Activated CD8-positive, alpha-beta T cell treated with anti-CD3 and anti-CD28 coated beads for 36 hours (primary cell): Measurements from ENCODE around the gene TAC4. TPM values are rescaled to one million over a fixed set of nuclear protein-coding genes. Genes with fewer than 3 reads are reported as not detected.

Source experiments
- ATAC-seq: fragments of 200-7000 bp; cut with Tn5 transposase; one replicate; pipeline ENCODE4 v1.10.0; 2021; ENCODE audit warnings: mild to moderate bottlenecking, moderate library complexity
- CTCF ChIA-PET: fragments of 350-600 bp; sonication (Branson Sonifier 250); formaldehyde crosslinking; loops from one replicate; lab custom pipeline; 2021; ENCODE audit warnings: antibody characterized with exemption; lab: Charles Lee
- POLR2A ChIA-PET: fragments of 350-600 bp; sonication (Branson Sonifier 250); formaldehyde crosslinking; loops from one replicate; lab custom pipeline; 2021; ENCODE audit warnings: antibody characterized with exemption; lab: Charles Lee
- DNase-seq: peaks from one replicate; pipeline ENCODE4 v3.0.0-alpha.2; 2020
- H3K27ac Mint-ChIP-seq: one replicate; pipeline ENCODE4 v1.8.0; 2021; ENCODE audit warnings: mild to moderate bottlenecking, mixed read lengths
- H3K27me3 Mint-ChIP-seq: one replicate; pipeline ENCODE4 v1.8.0; 2021; ENCODE audit warnings: mixed read lengths
- H3K36me3 Mint-ChIP-seq: one replicate; pipeline ENCODE4 v1.8.0; 2021; ENCODE audit warnings: low read depth, mixed read lengths
- H3K4me1 Mint-ChIP-seq: one replicate; pipeline ENCODE4 v1.8.0; 2021; ENCODE audit warnings: low read depth, mixed read lengths
- H3K4me3 Mint-ChIP-seq: one replicate; pipeline ENCODE4 v1.8.0; 2021; ENCODE audit warnings: mild to moderate bottlenecking, moderate library complexity, mixed read lengths
- H3K9me3 Mint-ChIP-seq: one replicate; pipeline ENCODE4 v1.8.0; 2021; ENCODE audit warnings: mixed read lengths
- CTCF ChIP-seq: fragments of 200-600 bp; IDR thresholded peaks from one replicate; pipeline ENCODE4 v1.8.0; 2022; ENCODE audit warnings: antibody characterized with exemption, mild to moderate bottlenecking
- intact Hi-C: fragments of 100-400 bp; cut with micrococcal nuclease; formaldehyde crosslinking; loops from one replicate; pipeline ENCODE4 v1.10.0; 2022
- total RNA-seq, 2 experiments: library from RNA; stranded (reverse); gene quantifications; one replicate each; pipeline ENCODE4 v1.2.3, GENCODE V29; 2021

The TAC4 gene
- total RNA-seq, 2 experiments from 2014 or later: not detected

DNA sequence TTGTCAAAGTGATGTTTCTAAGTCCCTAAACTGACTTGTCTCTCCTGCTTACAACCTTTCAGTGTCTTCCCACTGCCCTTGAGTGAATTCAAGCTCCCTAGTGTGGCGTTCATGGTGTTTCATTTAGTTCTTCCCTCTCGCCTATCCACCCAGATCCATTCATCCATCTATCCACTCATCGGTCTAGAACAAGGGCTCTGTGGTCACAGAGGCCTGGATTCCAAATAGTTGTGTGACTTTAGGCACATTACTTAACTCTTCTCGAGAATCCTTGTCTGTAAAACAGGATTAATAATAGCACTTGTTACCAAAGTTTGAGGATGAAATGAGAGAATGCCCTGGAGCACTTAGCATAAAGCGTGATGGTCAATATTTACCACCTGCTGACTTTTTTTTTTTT lies 870 bp upstream of the TAC4 start:
- Mint-ChIP-seq H3K36me3 (no peaks in the 10 kb centered on the region), H3K4me1 (peaks cover 20% of the 10 kb centered on the region), H3K27ac (no peak overlapping the region), H3K4me3 (no peak overlapping the region), H3K27me3 (no peaks in the 10 kb centered on the region), H3K9me3 (no peaks in the 10 kb centered on the region)
- CTCF ChIA-PET: interaction anchor here (1.0 to 1.8 kb wide), 2 partner anchors 279 to 281 kb away, joined by 3 to 6 read pairs; no protein-coding TSS in a partner anchor
- no peak for ATAC-seq
- no peak for TF ChIP-seq CTCF
- POLR2A ChIA-PET: interaction anchor here (1.0 to 1.8 kb wide), 3 partner anchors 152 to 269 kb away, joined by 3 to 4 read pairs (median 3); no protein-coding TSS in a partner anchor
- intact Hi-C loops: no loop called here
- DNase-seq: no peak

GRCh38 chr17:49846938-49847712 lies 744 bp downstream of the TAC4 start:
- POLR2A ChIA-PET: interaction anchor here (0.6 to 1.8 kb wide), 3 partner anchors 25 to 170 kb away, joined by 3 to 4 read pairs (median 3); no protein-coding TSS in a partner anchor

DNA sequence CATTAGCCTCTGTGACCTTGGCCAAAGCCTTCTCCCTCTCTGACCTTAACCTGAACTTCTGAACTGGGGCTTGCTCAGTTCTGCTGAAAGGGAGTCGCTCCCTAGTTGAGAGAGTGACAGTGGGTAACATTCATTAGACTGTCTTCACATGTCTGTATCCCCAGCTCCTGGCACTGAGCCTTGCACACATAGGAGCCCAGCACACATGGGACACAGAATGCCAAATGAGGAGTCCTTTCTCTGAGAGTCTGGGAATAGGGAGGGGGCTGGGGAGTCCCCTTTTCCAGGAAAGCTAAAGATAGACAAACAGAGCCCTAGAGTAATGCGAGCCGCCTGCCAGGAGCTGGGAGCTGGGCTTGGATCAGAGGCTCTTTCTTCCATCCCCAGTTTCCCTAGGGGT lies 2.5 kb downstream of the TAC4 start:
- CTCF ChIA-PET: interaction anchor here (0.8 kb wide), 1 partner anchor 410 kb away, joined by 3 read pairs; no protein-coding TSS in a partner anchor
- no peak for TF ChIP-seq CTCF
- H3K4me3 Mint-ChIP-seq: no peak overlapping the region
- H3K27ac Mint-ChIP-seq: peak overlapping the region; percentile 32
- peaks cover 7% of the 10 kb centered on the region for H3K4me1 Mint-ChIP-seq
- DNase-seq: no peak
- H3K9me3 Mint-ChIP-seq: no peaks in the 10 kb centered on the region
- intact Hi-C loops: no loop called here
- H3K36me3 Mint-ChIP-seq: peaks cover 1% of the 10 kb centered on the region
- POLR2A ChIA-PET: no interaction called here
- H3K27me3 Mint-ChIP-seq: no peaks in the 10 kb centered on the region
- ATAC-seq: no peak

More at GRCh38 chr17:49846938-49847712, 744 bp downstream of the TAC4 start:
- Mint-ChIP-seq H3K9me3 (no peaks in the 10 kb centered on the region), H3K27me3 (no peaks in the 10 kb centered on the region), H3K27ac (no peak overlapping the region), H3K36me3 (no peaks in the 10 kb centered on the region), H3K4me1 (peaks cover 19% of the 10 kb centered on the region), H3K4me3 (no peak overlapping the region)
- intact Hi-C loops: no loop called here
- CTCF ChIA-PET: interaction anchor here (1.1 to 1.2 kb wide), 2 partner anchors 106 to 151 kb away, joined by 3 read pairs; no protein-coding TSS in a partner anchor
- no peak for DNase-seq
- TF ChIP-seq CTCF: no peak
- no peak for ATAC-seq

- ChIA-PET CTCF (interaction anchor here (0.8 kb wide), 1 partner anchor 136 kb away, joined by 3 read pairs; the partner anchor contains the start of gene SLC35B1), POLR2A (interaction anchor here (1.4 kb wide), 1 partner anchor 10 kb away, joined by 3 read pairs; no protein-coding TSS in a partner anchor)
- intact Hi-C loops: no loop called here
- H3K27me3 Mint-ChIP-seq: no peaks in the 10 kb centered on the region
- peaks cover 7% of the 10 kb centered on the region for H3K4me1 Mint-ChIP-seq
- H3K4me3 Mint-ChIP-seq: no peak overlapping the region
- H3K9me3 Mint-ChIP-seq: no peaks in the 10 kb centered on the region
- peak; percentile 38 for DNase-seq
- no peak for TF ChIP-seq CTCF
- H3K36me3 Mint-ChIP-seq: peaks cover 1% of the 10 kb centered on the region
- no peak overlapping the region for H3K27ac Mint-ChIP-seq
- no peak for ATAC-seq
Observed at GRCh38 chr17:49843774-49844350, 4.0 kb downstream of the TAC4 start.
